Endothelial cell of hepatic sinusoid (primary cell): Measurements from ENCODE around the gene TCEAL8.
"Not testable (repeated sequence)": the region's sequence is repeated elsewhere in the genome, so short reads cannot be mapped to it uniquely, and the experiment has no call there.

Experiments
- in situ Hi-C: cut with HindIII; loops from 2 replicates; pipeline ENCODE4 v1.10.0; 2017; ENCODE audit warnings: low sequenced_read_pairs

TCEAL8 gene

GRCh38 chrX:103254921-103255493, at the start of gene TCEAL8:
TCEAL8 (minus strand) TSS chrX:103255155; CDS start chrX:103253979, 1,176 bp downstream.
- in situ Hi-C loops: no loop called here

- in situ Hi-C loops: loop anchor here (5.0 kb wide), 1 partner anchor 37 kb away; no protein-coding TSS in a partner anchor
These were observed 49.8 kb upstream of the TCEAL8 start for GRCh38 chrX:103304705-103305104.

- in situ Hi-C loops: no loop called here
These were observed 38.2 kb upstream of the TCEAL8 start for GRCh38 chrX:103293118-103293517.

DNA sequence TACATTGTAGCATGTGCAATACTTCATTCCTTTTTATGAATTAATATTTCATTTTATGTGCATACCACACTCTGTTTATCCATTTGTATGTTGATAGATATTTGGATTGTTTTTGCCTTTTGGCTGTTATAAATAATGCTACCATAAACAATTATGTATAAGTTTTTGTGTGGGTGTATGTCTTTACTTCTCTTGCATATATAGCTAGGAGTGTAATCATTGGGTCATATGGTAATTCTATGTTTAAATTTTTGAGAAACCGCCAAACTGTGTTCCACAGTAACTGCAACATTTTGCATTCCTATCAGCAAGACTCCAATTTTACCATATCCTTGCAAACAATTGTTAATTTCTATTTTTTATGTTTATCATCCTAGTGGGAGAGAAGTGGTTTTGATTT, 24.7 kb upstream of the TCEAL8 start:
- in situ Hi-C loops: no loop called here

DNA sequence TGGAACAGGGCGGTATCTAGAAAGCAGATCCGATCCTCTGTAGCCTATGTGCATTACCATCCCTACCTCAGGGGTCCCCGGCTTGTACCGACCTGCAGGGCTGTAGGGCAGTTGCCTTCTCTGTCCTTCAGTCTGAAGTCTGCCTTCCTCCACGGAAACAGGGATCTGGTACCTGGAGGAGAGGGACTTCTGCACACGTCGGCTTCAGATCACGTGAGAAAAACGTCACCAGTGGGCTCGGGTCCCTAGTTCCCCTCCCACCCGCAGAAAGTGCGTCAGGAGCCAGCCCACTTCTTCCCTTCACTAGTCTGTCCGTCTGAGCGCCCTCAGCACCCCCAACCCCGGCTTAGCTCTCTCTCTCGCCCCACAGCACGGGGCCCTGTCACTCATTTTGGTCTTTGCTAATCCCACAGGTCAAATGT, 21.6 kb upstream of the TCEAL8 start, which contains the start of gene TCEAL5:
Gene TCEAL5 (minus strand): TSS at position 170 of the 422 bp plus-strand sequence. CDS start 2,187 bp downstream, outside the sequence.
- in situ Hi-C loops: no loop called here

- in situ Hi-C loops: no loop called here
These were observed 21.1 kb upstream of the TCEAL8 start for GRCh38 chrX:103275947-103276567.

GRCh38 chrX:103274284-103274683, 19.3 kb upstream of the TCEAL8 start:
- in situ Hi-C loops: no loop called here

DNA sequence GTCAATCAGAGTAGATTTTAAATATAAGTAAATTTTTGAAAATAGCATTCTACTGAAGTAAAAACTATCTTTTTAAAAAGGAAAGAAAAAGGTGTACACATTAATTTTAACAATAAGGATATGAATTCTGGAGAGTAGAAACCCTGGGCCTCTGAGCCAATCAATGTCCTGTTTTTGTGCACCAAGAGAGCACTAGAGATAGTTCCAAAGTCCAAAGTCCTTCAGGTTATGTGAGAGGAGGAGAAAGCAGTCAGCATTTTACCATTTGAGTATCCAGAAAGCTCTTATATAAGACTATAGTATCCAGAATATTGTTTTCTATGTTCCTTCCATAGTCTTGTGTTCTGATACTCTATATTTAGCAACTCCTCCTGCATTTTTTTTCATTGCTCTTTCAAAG, 3.3 kb upstream of the TCEAL8 start:
- in situ Hi-C loops: no loop called here

GRCh38 chrX:103256651-103257050, 1.7 kb upstream of the TCEAL8 start:
- in situ Hi-C loops: no loop called here

DNA sequence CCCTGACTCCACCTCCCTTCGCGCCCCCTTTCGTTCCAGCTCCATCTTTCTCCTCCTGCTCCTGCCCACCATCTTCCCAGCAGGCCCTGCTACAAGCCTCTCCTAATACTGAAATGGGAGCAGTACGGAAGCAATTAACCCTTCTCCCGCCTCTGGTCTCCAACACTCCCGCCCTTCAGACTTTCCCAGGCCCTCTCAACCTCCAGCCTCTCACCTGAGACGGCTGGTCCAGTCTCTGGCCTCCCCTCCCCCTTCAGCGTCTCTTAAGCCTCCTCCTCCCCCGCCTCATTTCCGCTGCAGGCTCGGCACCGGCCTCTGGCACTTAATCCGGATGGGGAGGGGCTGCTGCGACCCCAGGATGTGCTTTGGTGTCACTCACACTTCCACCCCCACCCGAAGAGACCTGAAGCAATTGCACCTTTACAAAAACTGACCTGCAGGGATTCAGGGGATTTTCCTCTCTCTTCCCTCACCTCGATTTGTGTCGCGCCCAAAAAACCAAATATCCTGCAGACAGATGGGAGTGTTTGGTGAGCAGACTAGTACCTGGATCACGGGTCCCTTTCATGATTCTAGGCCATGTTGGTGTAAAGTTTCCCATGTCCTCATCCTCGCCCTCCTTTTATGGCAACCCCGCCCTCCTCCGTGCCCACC, 657 bp downstream of the TCEAL8 start:
- in situ Hi-C loops: no loop called here

DNA sequence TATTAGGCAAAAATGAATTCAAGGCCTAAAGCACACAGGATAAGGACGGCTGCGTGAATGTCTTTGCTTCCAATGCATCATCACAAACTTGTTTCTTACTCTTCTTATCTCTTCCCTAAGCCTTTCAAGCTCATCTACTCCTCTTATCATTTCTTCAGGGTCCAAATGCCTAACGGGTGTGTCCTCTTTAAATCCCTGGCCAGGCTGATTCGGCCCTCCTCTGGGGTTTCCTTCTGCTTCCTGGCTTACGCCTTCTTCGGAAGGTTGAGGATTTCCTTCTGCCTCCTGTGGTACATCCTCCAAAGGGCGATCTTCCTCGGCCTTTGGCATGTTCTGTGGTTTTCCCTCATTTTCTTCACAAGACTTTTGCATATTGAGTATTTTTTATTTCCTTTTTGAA, 1.3 kb downstream of the TCEAL8 start:
- in situ Hi-C loops: no loop called here

GRCh38 chrX:103250977-103251376, 4.0 kb downstream of the TCEAL8 start:
- in situ Hi-C loops: no loop called here

DNA sequence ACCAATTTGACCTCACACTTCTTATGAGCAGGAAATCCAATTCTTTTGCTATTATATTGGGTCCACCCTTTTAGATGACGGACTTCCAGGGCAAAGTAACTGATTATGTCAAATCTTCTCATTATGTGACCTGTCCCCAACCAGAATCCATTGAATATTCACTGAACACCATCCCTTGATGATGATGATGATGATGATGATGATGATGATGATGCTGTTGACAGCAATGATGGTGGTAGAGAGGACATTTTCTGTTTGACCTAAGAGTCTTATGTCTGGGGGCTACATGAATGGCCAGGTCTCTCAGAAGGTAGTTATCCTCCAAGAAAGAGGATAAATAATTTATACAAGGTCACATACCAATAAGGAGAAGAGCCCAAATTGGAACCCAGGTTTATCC, 5.2 kb downstream of the TCEAL8 start:
- in situ Hi-C loops: no loop called here

DNA sequence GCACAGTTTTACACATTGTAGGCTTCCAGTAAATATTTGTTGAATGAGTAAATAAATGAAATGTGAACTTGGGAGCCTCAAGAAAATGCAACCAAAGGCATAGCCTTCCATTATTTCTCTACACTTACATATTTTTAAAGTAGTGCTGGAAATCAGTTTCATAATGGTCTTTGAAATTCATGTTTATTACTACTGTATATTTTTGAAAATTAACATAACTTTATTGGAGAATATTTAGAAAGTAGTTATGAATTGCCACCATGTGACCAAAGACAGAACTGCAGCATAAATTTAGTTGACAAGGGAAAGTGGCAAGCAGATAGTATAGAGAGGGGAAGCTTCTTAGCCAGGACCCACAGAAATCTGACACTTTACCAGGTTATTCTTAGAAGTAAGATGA, 6.4 kb downstream of the TCEAL8 start:
- in situ Hi-C loops: no loop called here

- in situ Hi-C loops: no loop called here
These were observed 14.8 kb downstream of the TCEAL8 start for GRCh38 chrX:103240155-103240554.

- in situ Hi-C loops: no loop called here
These were observed 18.7 kb downstream of the TCEAL8 start for GRCh38 chrX:103236296-103236695.

GRCh38 chrX:103235608-103236007, 19.3 kb downstream of the TCEAL8 start:
- in situ Hi-C loops: not testable (repeated sequence)

DNA sequence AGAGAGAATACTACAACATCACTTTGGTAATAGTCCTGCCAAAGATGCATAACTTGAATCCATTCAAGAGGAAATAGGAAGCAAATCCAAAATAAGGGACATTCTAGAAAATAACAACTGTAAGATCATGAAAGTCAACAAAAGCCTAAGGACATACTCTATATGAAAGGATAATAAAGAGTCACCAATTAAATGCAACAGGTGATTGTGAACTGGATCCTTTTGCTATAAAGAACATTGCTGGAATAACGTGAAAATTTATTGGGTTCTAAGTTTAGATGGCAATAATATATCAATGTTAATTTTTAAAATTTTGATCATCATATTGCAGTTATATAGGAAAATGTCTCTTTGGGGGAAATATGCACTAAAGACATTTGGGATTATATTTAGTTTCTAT, 20.1 kb downstream of the TCEAL8 start:
- in situ Hi-C loops: no loop called here

DNA sequence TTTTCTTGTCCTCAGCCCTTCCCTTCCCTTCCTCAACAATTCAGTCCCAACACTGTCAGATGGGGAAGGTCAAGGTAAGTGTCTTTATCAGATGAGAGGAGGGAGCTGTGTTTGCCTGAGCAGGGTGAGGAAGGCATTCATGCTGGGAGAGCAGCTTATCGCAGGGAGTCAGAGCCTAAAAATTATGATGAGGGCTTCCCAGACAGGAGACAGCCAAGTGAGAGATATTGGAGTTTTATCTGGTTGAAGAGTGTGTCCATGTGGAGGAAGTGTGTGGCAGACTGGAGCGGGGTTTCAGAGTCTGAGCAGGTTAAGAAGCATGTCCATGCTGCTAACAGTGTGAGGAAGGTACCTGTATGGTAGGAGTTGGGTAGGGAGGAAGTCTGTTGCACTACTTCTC, 21.7 kb downstream of the TCEAL8 start:
- in situ Hi-C loops: no loop called here

- in situ Hi-C loops: not testable (repeated sequence)
These were observed 29.0 kb downstream of the TCEAL8 start for GRCh38 chrX:103225918-103226317.

DNA sequence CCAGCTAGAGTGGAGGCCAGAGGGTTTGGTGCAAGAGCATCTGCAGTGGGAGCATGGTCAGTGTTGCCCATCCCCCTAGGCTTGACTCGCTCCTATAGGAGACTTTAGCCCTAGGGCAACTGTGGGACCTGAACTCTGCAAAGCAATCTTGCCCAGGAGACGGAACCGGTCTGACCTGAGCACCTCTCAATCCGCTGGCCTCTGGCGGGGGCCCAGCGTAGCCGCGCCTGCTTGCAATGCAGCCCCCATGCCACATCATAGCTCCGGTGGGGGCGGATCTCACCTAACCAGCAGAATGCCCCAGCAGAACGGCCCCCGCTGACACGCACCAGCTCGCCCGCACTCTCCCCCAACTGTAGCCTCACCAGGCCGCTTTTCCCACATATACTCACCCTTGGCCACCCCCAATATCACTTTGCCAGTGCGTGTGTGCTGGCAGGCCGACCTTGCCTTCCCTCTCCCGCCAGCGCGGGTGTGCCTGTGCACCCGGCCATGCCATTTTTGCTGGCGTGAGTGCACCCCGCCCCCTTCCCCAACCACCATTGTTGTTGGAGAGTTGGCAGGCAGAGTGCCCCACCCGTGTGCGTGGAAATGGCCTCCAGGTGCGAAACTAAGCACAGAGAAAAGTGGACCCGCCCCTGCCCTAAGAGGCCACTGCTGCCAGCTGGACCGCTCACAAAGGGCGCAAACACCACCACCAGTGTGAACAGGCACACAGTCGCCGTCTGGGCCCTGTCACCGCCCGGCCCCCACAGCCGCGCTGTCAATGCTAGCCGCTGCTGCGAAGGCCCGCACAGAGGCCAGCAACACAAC, 34.2 kb downstream of the TCEAL8 start:
- in situ Hi-C loops: no loop called here
